GM19023 (cell line): ENCODE data around the gene ZCCHC24.

Experiments
- ATAC-seq: cut with Tn5 transposase; IDR thresholded peaks from one replicate; pipeline ENCODE4 v1.9.1; 2021; ENCODE audit warnings: mild to moderate bottlenecking, moderate library complexity; ENCODE audit not compliant: unreplicated experiment

The ZCCHC24 gene

GRCh38 chr10:79433324-79434222, 11.9 kb downstream of the ZCCHC24 start:
- no peak for ATAC-seq

- no peak for ATAC-seq
Measured at GRCh38 chr10:79431891-79432831, 13.3 kb downstream of the ZCCHC24 start.

- no peak for ATAC-seq
Measured at GRCh38 chr10:79431428-79431827, 14.0 kb downstream of the ZCCHC24 start.

GRCh38 chr10:79430936-79431335, 14.5 kb downstream of the ZCCHC24 start:
- ATAC-seq, result no peak

GRCh38 chr10:79430325-79430905, 15.0 kb downstream of the ZCCHC24 start:
- ATAC-seq, result no peak

- no peak for ATAC-seq
Measured at GRCh38 chr10:79429751-79430150, 15.7 kb downstream of the ZCCHC24 start.

GRCh38 chr10:79427965-79428364, 17.5 kb downstream of the ZCCHC24 start:
- ATAC-seq, result no peak

GRCh38 chr10:79425074-79425532, 20.3 kb downstream of the ZCCHC24 start:
- no peak for ATAC-seq

GRCh38 chr10:79424221-79425073, 21.0 kb downstream of the ZCCHC24 start:
- ATAC-seq, result no peak

- no peak for ATAC-seq
Measured at GRCh38 chr10:79422178-79422892, 23.1 kb downstream of the ZCCHC24 start.

- no peak for ATAC-seq
Measured at GRCh38 chr10:79420974-79421688, 24.3 kb downstream of the ZCCHC24 start.

GRCh38 chr10:79418886-79419595, 26.4 kb downstream of the ZCCHC24 start:
- no peak for ATAC-seq

- no peak for ATAC-seq
Measured at GRCh38 chr10:79418274-79418673, 27.1 kb downstream of the ZCCHC24 start.

- ATAC-seq, result no peak
Measured at GRCh38 chr10:79417731-79418130, 27.7 kb downstream of the ZCCHC24 start.

- no peak for ATAC-seq
Measured at GRCh38 chr10:79417266-79417665, 28.2 kb downstream of the ZCCHC24 start.

- ATAC-seq, result no peak
Measured at GRCh38 chr10:79416578-79417255, 28.7 kb downstream of the ZCCHC24 start.

GRCh38 chr10:79415736-79416577, 29.5 kb downstream of the ZCCHC24 start:
- ATAC-seq, result no peak
